T-helper 22 cell (primary cell): ENCODE measurements around the gene LSM14B.
A peak's percentile ranks its signal among the peaks of the same experiment; 100 is the strongest.

Experiments used
- DNase-seq: peaks from one replicate; pipeline ENCODE4 v3.0.0-alpha.2; 2020; ENCODE audit warnings: low read depth

The LSM14B gene

DNA sequence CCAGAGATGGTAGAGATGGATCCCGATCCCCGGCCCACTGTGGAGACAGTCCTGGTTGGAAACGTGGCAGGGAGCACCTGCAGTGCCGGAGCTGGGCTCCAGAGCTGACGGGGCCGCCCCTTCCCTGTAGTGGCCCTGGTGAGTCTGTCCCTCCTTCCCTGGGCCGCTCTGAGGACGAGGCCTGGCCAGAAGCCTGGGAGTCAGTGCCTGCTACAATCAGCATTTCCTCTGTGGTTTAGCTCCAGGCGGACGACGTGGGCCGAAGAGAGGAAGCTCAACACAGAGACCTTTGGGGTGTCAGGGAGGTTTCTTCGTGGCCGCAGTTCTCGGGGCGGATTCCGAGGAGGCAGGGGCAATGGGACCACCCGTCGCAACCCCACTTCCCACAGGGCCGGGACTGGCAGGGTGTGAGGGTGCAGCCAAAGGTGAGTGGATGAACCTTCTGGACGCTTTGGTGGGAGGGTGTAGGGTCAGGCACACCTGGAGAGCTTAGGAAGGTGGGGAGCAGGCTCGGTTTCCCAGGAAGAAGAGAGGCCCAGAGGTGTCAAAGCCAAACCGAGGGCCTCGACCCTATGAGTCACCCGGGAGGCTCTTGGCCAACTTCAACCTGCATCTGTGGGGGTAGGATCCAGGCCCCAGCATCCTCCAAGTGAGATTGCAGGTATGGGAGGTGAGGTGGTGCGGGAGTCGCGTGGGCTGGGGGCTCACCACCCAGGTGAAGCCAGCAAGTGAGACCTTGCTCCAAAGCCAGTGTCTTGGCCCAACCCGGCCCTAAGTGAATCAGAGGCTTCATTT lies 11.0 kb downstream of the LSM14B start:
- no peak for DNase-seq

- no peak for DNase-seq
Measured at GRCh38 chr20:62133864-62134263, 11.6 kb downstream of the LSM14B start.

DNA sequence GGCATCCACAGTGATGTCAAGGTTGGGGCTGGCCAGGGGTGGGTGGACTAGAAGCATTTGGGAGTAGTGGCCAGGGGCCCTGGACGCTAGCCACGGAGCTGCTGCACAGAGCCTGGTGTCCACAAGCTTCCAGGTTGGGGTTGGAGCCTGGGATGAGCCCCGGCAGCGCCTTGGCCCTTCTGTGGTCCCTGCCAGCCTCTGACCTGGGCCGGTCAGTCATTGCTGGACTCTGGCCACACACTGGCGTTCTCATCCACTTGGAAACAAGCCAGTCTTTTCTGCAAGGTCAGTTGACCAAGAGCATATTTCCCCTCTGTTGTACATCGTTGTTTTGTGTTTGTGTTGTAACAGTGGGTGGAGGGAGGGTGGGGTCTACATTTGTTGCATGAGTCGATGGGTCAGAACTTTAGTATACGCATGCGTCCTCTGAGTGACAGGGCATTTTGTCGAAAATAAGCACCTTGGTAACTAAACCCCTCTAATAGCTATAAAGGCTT lies 12.5 kb downstream of the LSM14B start:
- no peak for DNase-seq

DNA sequence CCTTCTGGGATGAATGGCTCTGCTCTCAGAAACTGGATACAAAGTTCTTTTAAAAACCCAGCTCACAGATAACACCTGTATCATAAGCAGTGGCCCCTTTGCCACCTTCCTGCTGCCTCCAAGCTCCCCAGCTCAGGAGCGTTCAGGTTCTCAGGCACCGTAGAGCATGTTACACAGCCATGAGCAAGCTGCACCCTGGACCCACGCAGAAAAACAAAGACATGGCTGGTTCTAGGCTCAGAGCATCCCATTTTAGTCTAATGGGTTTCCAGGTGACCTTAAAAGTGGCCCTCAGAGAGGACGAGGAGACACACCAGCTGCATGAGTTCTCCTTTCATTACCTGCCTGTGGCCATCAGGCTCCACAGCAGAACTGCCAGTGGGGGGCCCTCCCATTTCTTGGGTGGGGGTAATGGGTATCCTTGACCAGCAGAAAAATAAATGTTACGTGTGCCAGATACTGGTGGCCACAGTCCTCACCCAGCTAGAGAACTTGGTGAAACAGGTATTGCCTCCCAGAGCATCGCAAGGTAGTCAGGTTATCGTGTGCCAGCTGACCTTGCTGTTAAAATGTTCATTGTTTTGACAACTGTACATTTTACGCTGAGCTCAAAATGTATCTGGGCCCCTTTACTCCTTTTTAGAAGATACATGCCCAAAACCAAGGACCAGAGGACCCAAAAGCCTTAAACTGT lies 13.4 kb downstream of the LSM14B start:
- no peak for DNase-seq

- peak; percentile 32 for DNase-seq
Measured at GRCh38 chr20:62136283-62137091, 14.2 kb downstream of the LSM14B start.

GRCh38 chr20:62137092-62137384 lies 14.8 kb downstream of the LSM14B start:
- DNase-seq = no peak

DNA sequence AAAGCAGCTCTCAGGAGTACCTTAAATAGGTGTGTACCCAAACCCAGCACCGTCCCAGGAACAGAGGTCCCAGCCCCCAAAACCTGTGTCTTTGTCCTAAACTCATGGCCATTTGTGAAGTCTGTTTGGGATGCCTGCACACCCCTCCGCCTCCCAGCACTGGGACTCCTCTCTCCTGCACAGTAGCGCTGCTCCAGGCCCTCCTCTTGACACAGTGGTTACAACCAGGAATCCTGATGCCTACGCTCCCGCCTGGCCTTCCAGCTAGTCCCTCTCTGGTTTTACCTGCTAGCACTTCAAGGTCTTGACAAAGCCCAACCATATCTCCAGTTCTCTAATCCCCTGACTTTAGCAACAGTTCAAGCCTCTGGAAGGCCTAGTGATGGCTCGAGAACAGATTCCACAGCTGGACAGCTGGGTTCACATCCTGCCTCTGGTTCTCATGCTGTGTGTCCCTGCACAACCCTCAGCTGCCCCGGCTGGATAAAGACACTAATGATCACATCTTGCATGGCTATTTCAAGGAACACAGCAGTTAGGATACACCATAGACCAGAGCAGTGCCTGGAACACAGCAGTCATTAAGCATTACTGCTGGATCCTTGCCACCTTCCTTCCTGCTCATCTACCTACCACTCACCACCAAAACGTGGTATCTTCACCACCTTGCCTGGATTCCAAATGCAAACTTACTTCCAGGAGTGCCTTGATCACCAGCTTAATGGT lies 15.4 kb downstream of the LSM14B start:
- no peak for DNase-seq

DNA sequence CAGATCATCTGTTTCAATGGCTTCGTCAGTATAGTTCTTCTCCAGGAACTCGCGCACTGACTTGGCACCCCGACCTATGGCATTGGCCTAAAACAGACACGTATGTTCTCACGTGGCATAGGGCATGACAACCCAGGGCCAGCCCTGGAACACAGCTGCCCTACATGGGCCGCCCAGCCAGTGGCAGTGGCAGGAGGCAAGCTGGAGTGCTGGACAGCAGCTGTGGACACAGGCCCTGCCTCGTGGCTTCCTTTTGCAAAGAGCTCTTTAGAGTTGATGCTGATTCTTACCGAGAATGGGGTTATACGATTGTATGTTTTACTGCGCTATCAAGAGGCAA lies 15.9 kb downstream of the LSM14B start:
- DNase-seq = no peak

GRCh38 chr20:62138912-62139311 lies 16.6 kb downstream of the LSM14B start:
- no peak for DNase-seq

GRCh38 chr20:62139636-62140035 lies 17.4 kb downstream of the LSM14B start:
- DNase-seq = no peak

DNA sequence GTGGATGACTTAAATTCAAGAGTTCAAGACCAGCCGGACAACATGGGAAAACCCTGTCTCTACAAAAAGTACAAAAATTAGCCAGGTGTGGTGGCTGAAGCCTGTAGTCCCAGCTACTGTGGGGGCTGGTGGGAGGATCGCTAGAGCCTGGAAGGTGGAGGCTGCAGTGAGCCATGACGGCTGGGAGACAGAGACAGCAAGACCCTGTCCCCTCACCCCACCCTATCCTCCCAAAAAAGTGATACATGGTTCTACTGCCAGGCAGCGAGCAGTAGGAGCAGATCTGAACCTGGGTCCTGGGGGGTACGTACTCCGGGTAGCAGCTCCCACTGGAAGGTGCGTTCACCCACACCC lies 18.7 kb downstream of the LSM14B start:
- no peak for DNase-seq

GRCh38 chr20:62141397-62142251 lies 19.3 kb downstream of the LSM14B start:
- no peak for DNase-seq

DNA sequence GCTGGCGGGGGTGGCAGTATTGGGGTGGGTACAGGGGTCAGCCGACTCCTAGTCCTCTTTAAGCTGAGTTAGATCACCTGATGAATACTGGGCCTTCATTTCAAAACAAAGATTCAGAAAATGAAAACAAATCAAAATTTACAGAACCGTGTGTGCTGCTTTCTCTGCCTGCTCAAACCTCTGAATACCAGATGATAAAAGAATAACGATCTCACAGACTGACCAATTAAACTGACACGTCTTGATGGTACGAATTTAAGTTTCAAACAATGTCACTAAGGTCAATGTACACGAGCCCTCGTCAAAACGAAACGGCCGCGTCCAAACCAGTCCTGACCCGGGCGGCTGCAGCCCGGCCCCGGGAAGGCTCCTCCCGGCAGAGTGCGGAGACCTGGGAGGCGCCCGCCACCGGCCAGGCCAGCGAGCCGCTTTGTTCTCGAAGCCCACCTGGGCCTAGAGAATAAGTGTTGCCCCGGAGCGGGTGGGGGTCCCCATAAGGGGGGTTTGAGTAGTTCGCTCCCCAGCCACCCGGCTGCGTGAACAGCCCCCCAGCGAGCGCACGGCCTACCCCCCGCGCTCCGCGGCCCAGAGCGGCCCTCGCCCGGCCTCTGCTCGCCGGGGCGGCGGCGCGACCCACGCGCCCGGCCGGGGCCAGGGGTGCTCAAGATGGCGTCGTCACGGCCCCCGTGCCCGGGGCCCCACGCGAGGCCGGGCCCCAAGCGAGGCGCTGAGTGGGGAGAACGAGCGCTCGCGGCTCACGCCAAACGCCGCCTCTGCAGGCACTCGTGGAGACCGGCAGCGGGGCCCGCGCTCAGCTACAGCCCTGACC lies 20.2 kb downstream of the LSM14B start:
- no peak for DNase-seq

DNA sequence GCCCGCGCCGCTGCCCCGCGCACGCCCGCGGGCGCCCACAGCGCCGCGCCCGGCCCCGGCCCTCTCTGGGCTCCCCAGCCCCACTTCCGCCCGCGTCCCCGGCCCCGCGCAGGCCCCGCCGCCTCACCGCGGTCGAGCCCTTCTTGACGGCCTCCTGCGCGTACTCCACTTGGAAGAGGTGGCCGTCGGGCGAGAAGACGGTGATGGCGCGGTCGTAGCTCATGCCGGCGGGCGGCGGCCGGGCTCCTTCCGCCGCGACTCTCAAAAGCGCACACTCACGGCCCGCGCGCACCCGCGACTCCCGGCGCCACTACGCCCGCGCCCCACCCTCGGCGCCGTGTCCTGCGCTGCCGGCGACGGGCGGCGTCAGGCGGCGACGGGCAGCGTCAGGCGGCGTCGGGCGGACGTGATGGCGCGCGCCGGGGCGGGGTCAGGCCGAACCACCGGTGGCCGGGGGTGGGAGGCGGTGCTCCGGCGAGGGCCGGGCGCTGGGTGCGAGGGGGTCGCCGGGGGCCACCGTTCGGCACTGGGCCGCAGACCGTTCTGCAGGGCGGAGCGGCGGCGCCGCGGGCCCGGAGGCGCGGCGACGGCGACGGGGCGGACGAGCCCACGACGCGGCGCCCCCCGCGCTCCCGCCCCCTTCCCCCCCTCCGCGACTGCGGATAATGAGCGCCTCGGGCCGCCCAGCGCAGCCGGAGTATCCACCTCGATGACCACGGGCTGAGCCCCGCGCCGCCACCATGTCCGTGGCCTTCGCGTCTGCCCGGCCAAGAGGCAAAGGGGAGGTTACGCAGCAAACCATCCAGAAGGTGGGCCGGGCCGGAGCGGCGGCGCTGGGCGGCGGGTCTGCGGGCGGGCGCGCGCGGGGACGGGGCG lies 21.0 kb downstream of the LSM14B start, which contains the start of the genes PSMA7 and SS18L1:
Gene PSMA7, minus strand, starts transcription at position 314 of the 876 bp plus-strand sequence. Its CDS starts 91 bp downstream, at position 223.
Gene SS18L1, plus strand, starts transcription at position 689 of the 876 bp plus-strand sequence. Its CDS starts 52 bp downstream, at position 741.
- DNase-seq = peak; percentile 72

GRCh38 chr20:62143957-62144825 lies 21.9 kb downstream of the LSM14B start:
- DNase-seq = no peak

- no peak for DNase-seq
Measured at GRCh38 chr20:62145688-62146018, 23.4 kb downstream of the LSM14B start.

GRCh38 chr20:62146019-62146755 lies 23.9 kb downstream of the LSM14B start:
- no peak for DNase-seq

DNA sequence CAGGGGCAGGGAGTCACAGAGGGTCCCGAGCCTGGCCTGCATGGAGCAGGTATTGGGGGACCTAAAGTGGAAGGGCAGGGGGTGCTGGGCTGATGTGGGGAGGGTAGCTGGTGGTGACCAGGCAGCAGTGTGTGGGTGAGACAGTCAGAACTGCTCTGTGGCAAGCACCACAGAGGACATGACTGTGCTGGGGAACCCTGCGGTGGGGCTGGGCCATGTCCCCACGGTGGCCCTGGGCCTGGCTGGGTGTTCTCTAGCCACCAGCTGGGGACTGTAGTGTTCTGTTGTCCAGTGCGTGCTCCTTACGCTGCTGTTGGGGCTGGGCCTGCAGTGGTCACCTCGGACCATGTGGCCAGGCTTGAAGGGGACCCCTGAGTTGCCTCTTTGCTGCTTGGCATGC lies 24.9 kb downstream of the LSM14B start:
- no peak for DNase-seq
